ENCODE results near the gene TBC1D22B.
"Not testable (repeated sequence)": the region's sequence is repeated elsewhere in the genome, so short reads cannot be mapped to it uniquely, and the experiment has no call there.

TBC1D22B gene

GRCh38 chr6:37334047-37334446, 76.5 kb downstream of the TBC1D22B start:
- Histone ChIP-seq H4K20me1 (ENCODE audit: low read depth, low read length) (no peaks in the 10 kb centered on the region), H3K9me2 (replicated peaks; ENCODE audit: insufficient read depth, low read length) (no peaks in the 10 kb centered on the region), H3F3A (ENCODE audit: insufficient read depth) (no peaks in the 10 kb centered on the region), H3K27ac (ENCODE audit: low read depth, low read length) (no peak overlapping the region), H3K9me3 (ENCODE audit: insufficient read depth, low read length) (no peaks in the 10 kb centered on the region), H3K36me3 (ENCODE audit: low read length) (no peaks in the 10 kb centered on the region), H3K79me2 (ENCODE audit: insufficient read depth, low read length) (no peaks in the 10 kb centered on the region), H2AFZ (ENCODE audit: low read depth, low read length, severe bottlenecking) (no peak overlapping the region), H3K9ac (ENCODE audit: low read length) (no peak overlapping the region), H3K27me3 (ENCODE audit: low read length) (no peaks in the 10 kb centered on the region), H3K4me3 (ENCODE audit: insufficient read depth, low read length, poor library complexity, severe bottlenecking) (no peak overlapping the region), H3K4me2 (ENCODE audit: low read depth, low read length, poor library complexity, severe bottlenecking) (no peak overlapping the region)
- TF ChIP-seq EZH2phosphoT487 (conservative IDR thresholded peaks at IDR 0.05; ENCODE audit: low read length) (no peak), CTCF (IDR thresholded peaks at IDR 0.05; ENCODE audit: insufficient read depth, low read length, poor library complexity, severe bottlenecking) (no peak)

DNA sequence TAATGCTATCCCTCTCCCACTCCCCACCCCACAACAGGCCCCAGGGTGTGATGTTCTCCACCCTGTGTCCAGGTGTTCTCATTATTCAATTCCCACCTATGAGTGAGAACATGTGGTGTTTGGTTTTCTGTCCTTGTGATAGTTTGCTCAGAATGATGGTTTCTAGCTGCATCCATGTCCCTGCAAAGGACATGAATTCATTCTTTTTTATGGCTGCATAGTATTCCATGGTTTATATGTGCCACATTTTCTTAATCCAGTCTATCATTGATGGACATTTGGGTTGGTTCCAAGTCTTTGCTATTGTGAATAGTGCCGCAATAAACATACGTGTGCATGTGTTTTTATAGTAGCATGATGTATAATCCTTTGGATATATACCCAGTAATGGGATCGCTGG, 80.7 kb downstream of the TBC1D22B start:
- H3F3A ChIP-seq (ENCODE audit: insufficient read depth); H3K9me3 ChIP-seq (ENCODE audit: insufficient read depth, low read length); H3K9me2 ChIP-seq (replicated peaks; ENCODE audit: insufficient read depth, low read length); H3K36me3 ChIP-seq (ENCODE audit: low read length); H4K20me1 ChIP-seq (ENCODE audit: low read depth, low read length); H3K4me3 ChIP-seq (ENCODE audit: insufficient read depth, low read length, poor library complexity, severe bottlenecking); H3K79me2 ChIP-seq (ENCODE audit: insufficient read depth, low read length); H2AFZ ChIP-seq (ENCODE audit: low read depth, low read length, severe bottlenecking); H3K27ac ChIP-seq (ENCODE audit: low read depth, low read length); H3K9ac ChIP-seq (ENCODE audit: low read length); H3K4me2 ChIP-seq (ENCODE audit: low read depth, low read length, poor library complexity, severe bottlenecking); H3K27me3 ChIP-seq (ENCODE audit: low read length): not testable (repeated sequence)

- H3K36me3 ChIP-seq (ENCODE audit: low read length): no peaks in the 10 kb centered on the region
- no peaks in the 10 kb centered on the region for H3K79me2 ChIP-seq (ENCODE audit: insufficient read depth, low read length)
- no peak overlapping the region for H3K9ac ChIP-seq (ENCODE audit: low read length)
- H3K4me3 ChIP-seq (ENCODE audit: insufficient read depth, low read length, poor library complexity, severe bottlenecking): no peak overlapping the region
- H3K9me2 ChIP-seq (replicated peaks; ENCODE audit: insufficient read depth, low read length): no peaks in the 10 kb centered on the region
- no peak overlapping the region for H2AFZ ChIP-seq (ENCODE audit: low read depth, low read length, severe bottlenecking)
- no peak overlapping the region for H3K4me2 ChIP-seq (ENCODE audit: low read depth, low read length, poor library complexity, severe bottlenecking)
- H4K20me1 ChIP-seq (ENCODE audit: low read depth, low read length): no peaks in the 10 kb centered on the region
- no peaks in the 10 kb centered on the region for H3K9me3 ChIP-seq (ENCODE audit: insufficient read depth, low read length)
- H3F3A ChIP-seq (ENCODE audit: insufficient read depth): no peaks in the 10 kb centered on the region
- no peak overlapping the region for H3K27ac ChIP-seq (ENCODE audit: low read depth, low read length)
- no peaks in the 10 kb centered on the region for H3K27me3 ChIP-seq (ENCODE audit: low read length)
- TF ChIP-seq EZH2phosphoT487 (conservative IDR thresholded peaks at IDR 0.05; ENCODE audit: low read length) (no peak), CTCF (IDR thresholded peaks at IDR 0.05; ENCODE audit: insufficient read depth, low read length, poor library complexity, severe bottlenecking) (no peak)
Measured at GRCh38 chr6:37338745-37339255, 81.2 kb downstream of the TBC1D22B start.

DNA sequence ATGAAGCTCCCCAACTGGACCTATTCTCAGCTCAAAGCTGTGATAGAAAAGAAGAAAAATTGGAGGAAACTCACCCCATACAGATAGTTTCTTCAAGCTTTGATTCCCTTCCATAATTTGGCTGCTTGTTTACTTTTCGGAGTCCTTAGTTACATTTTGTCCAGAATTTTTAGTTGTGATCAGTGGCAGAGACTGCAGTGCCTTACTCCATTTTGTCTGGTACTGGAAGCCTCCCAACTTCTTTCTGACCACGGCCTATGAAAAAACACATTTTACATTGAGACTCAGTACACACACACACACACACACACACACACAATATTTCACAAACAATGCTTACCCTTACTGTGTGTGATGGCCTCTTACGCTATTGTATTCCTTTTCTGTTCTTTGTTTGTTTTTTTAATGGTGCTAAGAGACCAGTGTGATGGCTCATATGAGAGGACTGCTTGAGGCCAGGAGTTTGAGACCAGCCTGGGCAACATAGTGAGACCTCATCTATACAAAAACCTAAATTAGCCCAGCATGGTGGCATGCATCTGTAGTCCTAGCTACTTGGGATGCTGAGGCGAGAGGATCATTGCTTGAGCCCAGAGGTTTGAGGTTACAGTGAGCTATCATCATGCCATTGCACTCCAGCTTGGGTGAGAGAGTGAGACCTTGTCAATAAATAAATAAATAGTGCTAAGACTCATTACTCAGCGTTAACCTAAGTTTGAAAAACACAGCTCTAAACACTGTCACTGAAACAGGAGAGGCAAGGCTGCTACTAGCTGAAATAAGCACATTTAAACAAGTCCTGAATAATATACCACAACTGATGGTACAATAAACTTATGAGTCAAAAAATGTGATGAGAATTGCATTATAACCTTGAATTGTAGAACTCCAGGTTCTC, 82.4 kb downstream of the TBC1D22B start:
- Histone ChIP-seq H3F3A (ENCODE audit: insufficient read depth) (no peaks in the 10 kb centered on the region), H3K27ac (ENCODE audit: low read depth, low read length) (no peak overlapping the region), H3K9ac (ENCODE audit: low read length) (no peak overlapping the region), H4K20me1 (ENCODE audit: low read depth, low read length) (no peaks in the 10 kb centered on the region), H3K4me3 (ENCODE audit: insufficient read depth, low read length, poor library complexity, severe bottlenecking) (no peak overlapping the region), H2AFZ (ENCODE audit: low read depth, low read length, severe bottlenecking) (no peak overlapping the region), H3K79me2 (ENCODE audit: insufficient read depth, low read length) (no peaks in the 10 kb centered on the region), H3K4me2 (ENCODE audit: low read depth, low read length, poor library complexity, severe bottlenecking) (no peak overlapping the region), H3K27me3 (ENCODE audit: low read length) (no peaks in the 10 kb centered on the region), H3K9me3 (ENCODE audit: insufficient read depth, low read length) (no peaks in the 10 kb centered on the region), H3K9me2 (replicated peaks; ENCODE audit: insufficient read depth, low read length) (no peaks in the 10 kb centered on the region), H3K36me3 (ENCODE audit: low read length) (no peaks in the 10 kb centered on the region)
- TF ChIP-seq CTCF (IDR thresholded peaks at IDR 0.05; ENCODE audit: insufficient read depth, low read length, poor library complexity, severe bottlenecking) (no peak), EZH2phosphoT487 (conservative IDR thresholded peaks at IDR 0.05; ENCODE audit: low read length) (no peak)

Measured in SU-DHL-6 (cell line).